ENCODE measurements around the gene TCERG1L.

TCERG1L gene

DNA sequence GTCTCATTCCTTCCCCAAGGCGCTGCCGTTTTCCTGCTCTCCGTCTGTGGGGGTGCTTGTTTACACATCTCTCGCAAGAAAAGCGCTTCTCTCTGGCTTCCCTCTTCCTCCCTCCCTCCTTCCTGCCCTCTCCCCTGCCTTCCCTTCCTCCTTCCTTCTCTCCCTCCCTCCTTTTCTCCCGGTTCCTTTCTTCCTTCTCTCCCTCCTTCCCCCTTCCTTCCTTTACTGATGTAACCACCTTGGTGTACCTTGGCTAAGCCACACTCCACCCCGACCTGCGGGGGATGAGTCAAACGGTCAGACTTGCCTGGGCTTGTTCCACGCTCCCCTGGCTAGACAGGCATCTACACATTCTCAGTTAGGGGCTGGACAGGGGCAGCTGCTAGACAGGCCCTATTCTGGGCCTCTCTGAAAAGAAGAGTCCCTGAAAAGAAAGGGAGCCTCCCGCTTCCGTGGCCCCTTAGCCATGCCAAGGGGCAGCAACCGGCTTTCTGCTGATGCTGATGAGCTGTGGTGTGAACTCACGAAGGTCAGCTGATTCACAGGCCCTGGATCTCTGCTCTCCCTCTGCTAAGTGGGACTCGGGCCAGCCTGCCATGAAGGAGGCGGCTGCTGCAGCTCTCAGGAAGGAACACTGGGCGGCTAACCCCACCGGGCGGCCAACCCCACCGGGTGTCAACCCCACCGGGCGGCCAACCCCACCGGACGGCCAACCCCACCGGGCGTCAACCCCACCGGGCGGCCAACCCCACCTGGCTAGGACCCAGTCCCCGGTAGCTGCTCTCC lies 216.8 kb downstream of the TCERG1L start:
- no peak for DNase-seq

GRCh38 chr10:131093795-131094366 lies 217.6 kb downstream of the TCERG1L start:
- DNase-seq = no peak

- no peak for DNase-seq
Measured at GRCh38 chr10:131093346-131093745, 218.2 kb downstream of the TCERG1L start.

- no peak for DNase-seq
Measured at GRCh38 chr10:131092876-131093275, 218.6 kb downstream of the TCERG1L start.

DNA sequence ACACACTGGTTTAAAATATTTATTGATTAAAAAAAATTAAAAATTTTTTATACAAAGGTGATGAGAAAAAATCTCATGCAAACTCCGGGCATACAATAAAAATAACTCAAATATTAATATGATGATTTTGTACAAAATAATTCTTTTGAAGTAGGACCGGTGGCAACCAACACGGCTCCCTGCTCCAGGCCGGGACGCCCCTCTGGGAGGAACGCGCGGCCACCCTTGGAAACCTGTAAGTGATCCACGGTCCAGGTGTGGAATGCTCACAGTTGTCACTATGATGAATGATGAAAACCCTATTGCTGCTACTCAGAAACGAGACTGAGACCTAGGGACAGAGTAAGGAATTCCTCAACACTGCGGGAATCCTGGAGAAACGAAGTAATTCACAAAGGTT lies 219.1 kb downstream of the TCERG1L start:
- no peak for DNase-seq

GRCh38 chr10:131091682-131092081 lies 219.8 kb downstream of the TCERG1L start:
- no peak for DNase-seq

GRCh38 chr10:131090761-131091661 lies 220.5 kb downstream of the TCERG1L start:
- DNase-seq = no peak

GRCh38 chr10:131089861-131090260 lies 221.7 kb downstream of the TCERG1L start:
- no peak for DNase-seq

GRCh38 chr10:131089150-131089549 lies 222.4 kb downstream of the TCERG1L start:
- no peak for DNase-seq

- DNase-seq = no peak
Measured at GRCh38 chr10:131088619-131089018, 222.9 kb downstream of the TCERG1L start.

- DNase-seq = no peak
Measured at GRCh38 chr10:131087464-131088215, 223.9 kb downstream of the TCERG1L start.

GRCh38 chr10:131086511-131086910 lies 225.0 kb downstream of the TCERG1L start:
- DNase-seq = no peak

DNA sequence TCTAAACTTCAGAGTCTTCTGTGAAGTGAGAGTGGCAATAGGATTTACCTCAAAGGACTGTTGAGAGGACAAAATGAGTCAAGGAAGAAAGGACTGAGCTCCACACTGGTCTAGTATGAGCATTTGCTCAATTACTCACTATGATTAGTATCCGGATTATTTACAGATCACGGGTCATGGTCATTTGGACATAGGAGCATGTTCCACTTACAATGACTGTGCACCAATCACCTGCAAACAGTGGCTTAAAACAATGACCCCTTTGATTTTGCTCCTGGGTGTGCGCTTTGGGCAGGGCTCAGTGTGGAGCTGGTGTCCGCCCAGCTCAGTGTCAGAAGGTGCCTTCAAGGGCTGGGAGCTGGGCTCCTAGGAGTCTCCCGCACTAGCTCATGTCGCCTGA lies 225.4 kb downstream of the TCERG1L start:
- DNase-seq = no peak

GRCh38 chr10:131085091-131085860 lies 226.2 kb downstream of the TCERG1L start:
- DNase-seq = no peak

DNA sequence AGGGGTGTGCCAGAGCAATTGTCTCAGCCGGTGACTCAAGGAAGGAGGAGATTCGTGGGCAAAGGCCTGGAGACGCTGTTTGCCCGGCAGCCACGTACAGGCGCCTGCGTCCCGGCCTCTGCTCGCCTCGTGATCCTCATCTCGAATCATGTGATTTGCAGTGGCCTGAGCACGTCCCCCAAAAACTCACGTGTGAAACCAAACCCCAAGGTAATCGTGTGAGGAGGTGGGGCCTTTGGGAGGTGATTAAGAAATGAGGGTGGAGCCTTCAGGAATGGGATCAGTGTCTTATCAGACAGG lies 226.8 kb downstream of the TCERG1L start:
- no peak for DNase-seq

DNA sequence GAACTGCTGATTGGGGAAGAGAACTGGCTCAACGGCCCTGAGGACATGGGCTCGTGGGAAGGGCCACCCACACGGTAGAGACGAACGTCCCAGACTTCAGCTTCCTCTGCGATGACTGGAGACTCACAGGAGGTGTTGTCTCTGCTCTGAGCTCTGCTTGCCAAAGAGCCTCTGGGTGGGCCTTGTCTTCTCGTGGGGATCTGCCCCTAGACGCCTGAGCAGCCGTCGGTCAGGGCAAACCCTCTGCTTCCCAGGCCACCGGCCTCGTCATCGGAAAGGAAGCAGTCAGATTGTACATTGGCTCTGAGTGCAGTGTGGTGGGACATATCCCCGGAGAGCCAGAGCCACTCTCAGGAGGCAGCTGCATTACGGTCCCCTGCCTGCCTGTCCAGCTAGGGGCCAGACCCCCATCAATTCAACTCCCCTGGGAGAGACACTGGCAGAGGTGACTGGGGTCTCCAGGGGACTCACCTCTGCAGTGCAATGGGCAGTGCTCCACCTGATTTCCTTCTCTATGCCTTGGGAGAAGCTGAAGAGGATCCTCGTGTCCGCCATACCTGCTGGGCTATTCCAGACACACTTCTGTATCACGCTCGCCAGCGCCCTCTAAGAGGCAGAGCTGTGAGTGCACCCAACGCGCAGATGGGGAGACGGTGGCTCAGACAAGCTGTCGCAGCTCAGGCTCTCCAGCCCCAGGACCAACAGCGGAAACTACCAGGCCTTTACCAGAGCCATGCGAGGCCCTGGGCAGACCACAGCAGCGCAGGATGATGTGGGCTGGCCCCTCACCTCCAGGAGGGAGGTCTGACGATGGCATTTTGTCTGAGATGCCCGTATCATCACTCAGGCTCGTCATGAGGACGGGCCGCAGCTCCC lies 227.4 kb downstream of the TCERG1L start:
- no peak for DNase-seq

DNA sequence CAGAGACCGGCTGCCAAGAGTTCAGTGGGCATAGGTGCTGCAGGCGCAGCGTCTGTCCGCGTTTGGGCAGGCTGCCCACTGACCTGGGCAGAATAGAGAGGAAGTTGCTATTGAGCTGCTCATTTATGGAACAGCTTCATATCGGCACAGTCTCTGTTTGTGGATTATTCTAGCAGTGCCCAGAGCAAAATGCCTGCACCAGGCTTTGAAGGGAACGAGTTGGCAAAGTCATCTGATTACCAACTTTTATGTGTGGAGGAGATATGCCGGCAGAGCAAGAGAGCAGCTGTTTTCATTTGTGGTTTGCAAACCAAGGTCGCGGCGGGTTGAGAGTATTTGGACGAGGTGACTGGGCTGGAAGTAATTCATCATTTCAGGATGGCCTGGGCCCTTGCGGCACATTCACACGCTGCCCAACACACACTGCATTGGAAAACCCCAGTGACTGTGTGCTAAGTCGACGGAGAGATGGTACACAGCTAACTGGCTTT lies 228.5 kb downstream of the TCERG1L start:
- no peak for DNase-seq

DNA sequence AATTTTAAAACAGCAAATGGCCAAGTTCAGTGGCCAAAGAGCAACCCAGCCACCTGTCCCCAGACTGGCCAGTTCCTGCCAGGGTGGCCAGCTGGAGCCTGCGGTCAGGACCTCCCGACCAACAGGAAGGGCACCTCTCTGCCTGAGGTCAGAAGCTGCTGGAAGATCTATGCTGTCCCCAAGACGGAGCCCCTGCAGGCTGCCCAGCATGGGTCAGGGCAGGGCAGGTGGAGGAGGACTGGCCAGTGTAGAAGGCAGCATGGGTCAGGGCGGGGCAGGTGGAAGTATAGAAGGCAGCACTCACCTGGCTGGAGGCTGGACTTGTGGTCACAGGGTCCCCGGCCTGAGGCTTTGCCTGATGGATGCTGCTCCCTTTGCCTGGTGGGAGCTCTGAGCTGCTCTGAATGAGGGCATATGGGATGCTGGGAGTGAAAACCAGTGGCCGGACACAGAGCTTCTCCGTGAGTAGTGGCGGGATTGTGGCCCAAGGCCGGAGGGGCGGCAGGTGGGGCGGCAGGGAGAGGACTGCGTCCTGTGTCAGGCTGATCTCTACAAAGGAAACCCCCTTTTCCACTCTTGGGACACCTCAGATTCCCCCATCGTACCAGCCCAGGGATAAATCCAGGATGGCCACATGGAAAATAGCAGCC lies 229.2 kb downstream of the TCERG1L start:
- DNase-seq = no peak

GRCh38 chr10:131081786-131082185 lies 229.7 kb downstream of the TCERG1L start:
- no peak for DNase-seq

- DNase-seq = no peak
Measured at GRCh38 chr10:131081376-131081775, 230.1 kb downstream of the TCERG1L start.

DNA sequence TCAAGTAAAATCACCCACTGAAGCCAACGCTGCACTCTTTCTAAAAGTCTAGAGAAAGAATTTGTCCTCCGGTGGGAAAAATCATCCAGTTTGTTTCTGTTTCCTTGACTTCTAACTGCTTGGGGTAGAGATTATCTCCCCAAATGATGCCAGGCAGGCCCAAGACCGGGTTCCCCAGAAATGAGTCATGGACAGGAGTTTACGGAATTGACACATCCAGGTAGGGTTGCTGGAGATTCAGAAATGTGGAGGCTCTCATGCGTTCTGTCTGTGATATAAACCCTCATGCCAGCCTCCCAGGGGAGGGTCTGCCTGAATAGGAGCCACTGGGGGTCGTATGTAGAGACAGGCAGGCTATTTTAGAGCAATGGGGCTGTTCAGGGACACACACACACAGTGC lies 230.9 kb downstream of the TCERG1L start:
- no peak for DNase-seq

Measured in inflammatory macrophage treated with lipopolysaccharide for 1 hour (primary cell).